ENCODE results near the gene CNTF.

The CNTF gene

GRCh38 chr11:58641803-58642581 lies 19.5 kb downstream of the CNTF start:
- no peak for DNase-seq (ENCODE audit: low spot score)

DNA sequence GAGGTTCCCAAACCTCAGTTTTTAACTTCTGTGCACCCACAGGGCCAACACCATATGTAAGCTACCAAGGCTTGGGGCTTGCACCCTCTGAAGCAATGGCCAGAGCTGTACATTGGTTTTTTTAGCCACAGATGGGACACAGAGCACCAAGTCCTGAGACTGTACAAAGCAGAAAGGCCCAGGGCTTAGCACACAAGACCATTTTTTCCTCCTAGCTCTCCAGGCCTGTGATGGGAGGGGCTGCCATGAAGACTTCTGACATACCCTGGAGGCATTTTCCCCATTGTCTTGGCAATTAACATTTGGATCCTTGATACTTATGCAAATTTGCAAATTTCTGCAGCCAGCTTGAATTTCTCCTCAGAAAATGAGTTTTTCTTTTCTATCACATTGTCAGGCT lies 23.4 kb downstream of the CNTF start:
- DNase-seq (ENCODE audit: low spot score), result no peak

- no peak for DNase-seq (ENCODE audit: low spot score)
Measured at GRCh38 chr11:58647141-58647699, 24.8 kb downstream of the CNTF start.

GRCh38 chr11:58647866-58648265 lies 25.4 kb downstream of the CNTF start:
- DNase-seq (ENCODE audit: low spot score), result no peak

GRCh38 chr11:58649623-58650022 lies 27.2 kb downstream of the CNTF start:
- no peak for DNase-seq (ENCODE audit: low spot score)

GRCh38 chr11:58650496-58650895 lies 28.0 kb downstream of the CNTF start:
- no peak for DNase-seq (ENCODE audit: low spot score)

DNA sequence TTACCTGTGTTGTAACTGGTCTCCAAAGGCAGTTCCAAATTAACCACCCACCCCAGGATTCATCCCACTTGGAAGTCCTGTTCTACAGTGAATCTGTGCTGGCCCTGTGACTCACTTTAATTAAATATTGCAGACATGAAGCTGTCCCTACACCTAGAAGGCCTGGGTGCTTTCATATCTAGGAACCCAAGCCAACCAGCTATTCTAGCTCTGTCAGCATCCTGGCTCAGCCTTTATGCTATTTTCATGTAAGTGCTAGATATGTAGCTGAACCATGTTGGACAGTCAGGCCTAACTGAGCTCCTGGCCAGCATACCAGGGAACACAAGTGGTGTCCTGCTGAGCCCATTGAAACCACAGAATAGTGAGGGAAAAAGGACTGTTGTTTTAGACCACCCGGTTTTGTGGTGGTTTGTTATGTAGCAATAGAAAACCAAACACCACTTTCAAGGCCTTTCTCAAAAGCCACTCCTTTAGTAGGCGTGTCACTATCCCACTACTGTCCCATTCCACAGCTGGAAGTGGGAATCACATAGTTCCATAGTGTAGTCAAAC lies 30.3 kb downstream of the CNTF start:
- no peak for DNase-seq (ENCODE audit: low spot score)

DNA sequence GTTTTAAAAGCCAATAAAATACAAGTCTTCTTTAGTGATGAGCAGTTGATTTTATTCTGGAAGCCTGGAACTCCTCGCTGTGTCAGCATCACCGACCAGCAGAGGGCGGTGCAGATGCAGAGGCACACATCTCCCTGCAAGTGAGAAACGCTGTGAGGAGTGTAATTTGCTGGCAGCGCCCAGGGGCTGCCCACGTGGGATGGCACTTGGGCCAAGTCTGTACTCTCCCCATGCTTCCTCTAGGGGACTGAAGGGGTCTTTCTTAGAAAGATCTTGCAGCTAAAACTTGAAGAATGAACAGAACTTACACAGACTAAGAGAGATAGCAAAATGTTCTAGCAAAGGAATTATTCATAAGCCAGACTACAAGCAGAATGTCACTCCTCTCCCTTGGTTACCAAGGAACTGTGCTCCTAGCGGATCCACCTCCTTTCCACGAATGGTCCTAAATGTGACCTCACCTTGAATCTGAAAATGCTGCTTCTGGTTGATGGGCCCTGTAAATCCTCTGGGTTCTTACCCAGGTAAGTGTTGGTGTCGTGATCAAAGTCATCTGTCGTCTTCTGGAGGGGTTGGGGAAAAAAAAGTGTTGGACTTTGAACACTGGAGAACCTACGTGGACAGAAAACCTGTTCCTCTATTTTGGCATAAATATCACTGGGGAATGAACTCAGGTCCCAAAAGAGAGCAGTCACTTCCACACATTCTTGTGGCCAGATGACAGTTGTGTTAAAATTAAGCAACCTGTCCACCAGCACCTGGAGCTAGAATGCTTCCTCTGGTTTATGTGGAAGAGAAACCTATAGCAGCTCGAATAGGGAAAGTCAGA lies 31.8 kb downstream of the CNTF start:
- peak; percentile 82 for DNase-seq (ENCODE audit: low spot score)

DNA sequence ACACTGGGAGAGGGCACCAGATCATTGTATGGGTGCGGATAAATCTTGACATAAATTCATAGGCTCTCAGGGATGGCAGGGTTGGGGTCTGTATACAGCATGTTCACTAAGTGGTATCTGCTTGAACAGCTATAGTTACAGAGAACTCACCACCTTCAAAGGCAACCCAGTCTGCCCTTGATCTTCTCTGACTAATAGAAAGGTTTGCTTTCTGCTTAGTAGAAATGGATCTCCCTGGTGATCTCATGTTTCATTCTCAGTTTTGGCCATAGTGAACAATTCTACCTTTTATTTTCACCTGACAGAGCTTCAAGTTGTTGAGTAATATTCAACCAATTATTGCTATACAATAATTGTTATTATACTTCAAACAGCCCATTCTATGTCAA lies 32.4 kb downstream of the CNTF start:
- no peak for DNase-seq (ENCODE audit: low spot score)

DNA sequence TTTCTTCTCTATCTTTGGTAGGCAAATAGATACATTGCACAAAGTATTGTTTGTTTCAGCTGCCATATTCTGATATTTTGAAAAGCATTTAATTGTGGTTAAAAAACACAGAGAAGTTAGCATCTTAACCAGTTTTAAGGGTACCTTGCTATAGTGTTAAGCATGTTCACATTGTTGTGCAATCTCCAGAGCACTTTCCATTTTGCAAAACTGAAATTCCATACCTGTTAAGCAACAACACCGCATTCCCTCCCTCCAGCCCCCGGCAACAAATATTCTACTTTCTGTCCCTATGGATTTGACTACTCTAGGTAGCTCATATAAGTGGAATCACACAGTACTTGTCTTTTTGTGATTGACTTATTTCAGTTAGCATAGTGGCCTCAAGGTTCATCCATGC lies 33.9 kb downstream of the CNTF start:
- no peak for DNase-seq (ENCODE audit: low spot score)

GRCh38 chr11:58658623-58659022 lies 36.2 kb downstream of the CNTF start:
- no peak for DNase-seq (ENCODE audit: low spot score)

DNA sequence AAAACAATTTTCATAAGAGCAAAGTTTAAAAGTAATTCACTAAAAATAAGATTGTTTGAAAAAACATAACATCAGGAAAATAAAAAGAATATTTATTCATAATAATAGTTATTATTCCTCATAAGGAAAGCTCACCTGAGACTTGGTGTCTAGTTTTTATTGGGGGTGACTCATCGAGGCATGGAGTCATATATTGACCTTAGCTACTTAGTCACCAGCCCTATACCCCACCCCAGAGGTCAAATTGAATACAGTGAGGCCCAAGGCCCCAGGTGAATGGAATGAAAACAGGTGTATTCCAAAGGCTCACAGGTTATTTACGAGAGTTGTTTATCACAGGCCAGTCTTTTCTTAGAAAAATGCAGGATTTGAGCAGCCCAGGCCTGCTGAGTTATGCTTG lies 36.9 kb downstream of the CNTF start:
- DNase-seq (ENCODE audit: low spot score), result no peak

DNA sequence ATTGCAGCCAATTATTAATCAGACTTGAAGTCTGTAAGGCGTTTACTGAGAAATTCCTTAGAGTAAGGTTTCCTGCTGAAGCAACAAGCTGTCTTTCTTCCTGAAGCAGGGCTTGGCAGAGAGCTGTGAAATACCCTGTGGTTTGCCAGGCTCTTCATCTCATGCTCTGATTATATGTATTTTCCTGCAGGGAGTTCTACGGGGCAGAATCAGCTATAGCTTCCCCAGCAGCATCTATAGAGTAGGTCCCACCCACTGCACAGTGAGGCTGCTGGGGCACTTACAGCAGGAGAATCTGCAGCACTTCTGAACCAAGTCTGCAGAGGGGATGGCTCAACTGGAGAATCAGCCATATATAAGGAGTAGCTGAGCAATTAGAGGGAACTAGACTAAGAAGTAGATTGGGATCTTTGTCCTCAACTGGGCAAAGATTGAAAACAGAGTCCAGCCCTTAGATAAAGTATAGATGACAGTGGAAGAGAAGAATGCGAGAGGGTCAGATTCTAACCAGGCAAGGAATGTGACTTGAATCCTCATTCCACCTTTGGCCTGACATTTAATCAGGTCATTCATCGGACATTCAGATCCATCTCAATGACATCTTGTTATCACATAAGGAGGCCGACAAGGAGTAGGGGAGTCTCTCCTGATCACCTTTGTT lies 37.6 kb downstream of the CNTF start:
- no peak for DNase-seq (ENCODE audit: low spot score)

- DNase-seq (ENCODE audit: low spot score), result no peak
Measured at GRCh38 chr11:58671983-58672633, 49.6 kb downstream of the CNTF start.

- no peak for DNase-seq (ENCODE audit: low spot score)
Measured at GRCh38 chr11:58674609-58675008, 52.1 kb downstream of the CNTF start.

All from ecto neural progenitor cell (in vitro differentiated cells).